GM13976 (cell line): Measurements from ENCODE around the gene RTN1.

Experiments
- DNase-seq: peaks from one replicate; pipeline ENCODE4 v3.0.0; 2012; ENCODE audit warnings: low spot score
- in situ Hi-C: fragments of 300-500 bp; cut with MboI; formaldehyde crosslinking; loops from one replicate; pipeline ENCODE4 v1.12.0; 2022; ENCODE audit warnings: low sequenced_read_pairs, mixed read lengths, inconsistent platforms; ENCODE audit not compliant: unreplicated experiment
- TF ChIP-seq, protein P1 (sequence below): IDR thresholded peaks from 2 replicates; pipeline ENCODE4 v1.5.1; 2012; ENCODE audit warnings: borderline replicate concordance, mild to moderate bottlenecking; ENCODE audit not compliant: insufficient read depth; ENCODE audit errors: extremely low read depth, missing control alignments, control extremely low read depth

RTN1 gene

DNA sequence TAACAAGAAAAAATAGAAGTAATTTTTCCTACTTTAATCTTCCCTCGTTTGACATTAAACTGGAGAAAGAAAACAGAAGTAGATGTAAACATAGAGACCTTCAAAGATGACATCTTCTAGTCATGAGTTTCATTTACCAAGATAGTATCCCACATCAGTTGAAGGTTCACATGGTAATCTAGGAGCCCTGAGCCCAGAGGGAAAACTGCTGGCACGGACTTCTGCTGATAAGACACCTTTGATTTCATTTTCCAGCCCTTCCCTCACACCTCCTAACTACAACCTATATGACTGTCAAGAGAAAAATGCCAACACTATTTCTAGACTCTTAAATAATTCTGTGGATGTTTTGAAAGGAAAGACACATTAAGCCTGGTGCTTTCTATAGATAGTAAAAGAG, 247.9 kb downstream of the RTN1 start:
- DNase-seq, result no peak
- TF ChIP-seq, protein P1, sequence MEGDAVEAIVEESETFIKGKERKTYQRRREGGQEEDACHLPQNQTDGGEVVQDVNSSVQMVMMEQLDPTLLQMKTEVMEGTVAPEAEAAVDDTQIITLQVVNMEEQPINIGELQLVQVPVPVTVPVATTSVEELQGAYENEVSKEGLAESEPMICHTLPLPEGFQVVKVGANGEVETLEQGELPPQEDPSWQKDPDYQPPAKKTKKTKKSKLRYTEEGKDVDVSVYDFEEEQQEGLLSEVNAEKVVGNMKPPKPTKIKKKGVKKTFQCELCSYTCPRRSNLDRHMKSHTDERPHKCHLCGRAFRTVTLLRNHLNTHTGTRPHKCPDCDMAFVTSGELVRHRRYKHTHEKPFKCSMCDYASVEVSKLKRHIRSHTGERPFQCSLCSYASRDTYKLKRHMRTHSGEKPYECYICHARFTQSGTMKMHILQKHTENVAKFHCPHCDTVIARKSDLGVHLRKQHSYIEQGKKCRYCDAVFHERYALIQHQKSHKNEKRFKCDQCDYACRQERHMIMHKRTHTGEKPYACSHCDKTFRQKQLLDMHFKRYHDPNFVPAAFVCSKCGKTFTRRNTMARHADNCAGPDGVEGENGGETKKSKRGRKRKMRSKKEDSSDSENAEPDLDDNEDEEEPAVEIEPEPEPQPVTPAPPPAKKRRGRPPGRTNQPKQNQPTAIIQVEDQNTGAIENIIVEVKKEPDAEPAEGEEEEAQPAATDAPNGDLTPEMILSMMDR, result no peak
- in situ Hi-C loops, result no loop called here

DNA sequence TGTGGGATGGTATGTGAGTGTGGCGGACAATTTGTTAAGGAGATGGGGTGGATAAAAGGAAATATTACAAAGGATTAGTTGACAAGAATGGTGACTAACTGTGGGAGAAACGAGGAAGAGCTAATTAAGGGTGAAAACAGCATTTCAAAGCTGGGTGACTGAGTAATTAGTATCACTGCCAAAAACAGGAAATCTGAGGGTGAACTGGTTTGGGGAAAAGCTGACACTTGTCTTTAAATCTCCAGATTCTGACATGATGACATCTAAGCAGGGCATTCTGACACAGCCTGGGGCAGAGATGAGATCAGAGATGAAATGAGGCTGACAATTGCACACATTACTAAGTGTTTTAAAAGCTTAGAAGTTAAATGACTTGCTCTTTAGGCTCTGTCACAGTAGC, 251.5 kb downstream of the RTN1 start:
- in situ Hi-C loops, result no loop called here
- no peak for DNase-seq
- TF ChIP-seq, protein P1, result no peak

DNA sequence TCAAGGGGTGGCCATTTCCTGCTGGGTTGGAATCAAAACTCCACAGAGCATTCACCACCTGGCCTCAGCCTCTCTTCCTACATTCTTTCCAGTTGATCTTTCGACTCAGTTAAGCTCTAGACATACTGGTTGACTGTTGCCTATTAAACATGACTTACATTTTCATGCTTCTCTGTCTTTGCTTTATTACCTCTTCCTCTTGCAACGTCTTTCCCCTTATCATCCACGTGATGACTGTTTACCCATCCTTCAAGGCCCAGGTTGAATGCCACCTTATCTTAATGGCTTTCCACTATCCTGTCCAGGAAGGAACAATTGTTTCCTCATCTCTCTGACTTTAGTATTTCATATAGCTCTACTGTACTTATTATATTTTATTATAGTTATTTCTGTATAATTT, 269.5 kb downstream of the RTN1 start:
- no peak for DNase-seq
- in situ Hi-C loops, result no loop called here
- TF ChIP-seq, protein P1, result no peak

DNA sequence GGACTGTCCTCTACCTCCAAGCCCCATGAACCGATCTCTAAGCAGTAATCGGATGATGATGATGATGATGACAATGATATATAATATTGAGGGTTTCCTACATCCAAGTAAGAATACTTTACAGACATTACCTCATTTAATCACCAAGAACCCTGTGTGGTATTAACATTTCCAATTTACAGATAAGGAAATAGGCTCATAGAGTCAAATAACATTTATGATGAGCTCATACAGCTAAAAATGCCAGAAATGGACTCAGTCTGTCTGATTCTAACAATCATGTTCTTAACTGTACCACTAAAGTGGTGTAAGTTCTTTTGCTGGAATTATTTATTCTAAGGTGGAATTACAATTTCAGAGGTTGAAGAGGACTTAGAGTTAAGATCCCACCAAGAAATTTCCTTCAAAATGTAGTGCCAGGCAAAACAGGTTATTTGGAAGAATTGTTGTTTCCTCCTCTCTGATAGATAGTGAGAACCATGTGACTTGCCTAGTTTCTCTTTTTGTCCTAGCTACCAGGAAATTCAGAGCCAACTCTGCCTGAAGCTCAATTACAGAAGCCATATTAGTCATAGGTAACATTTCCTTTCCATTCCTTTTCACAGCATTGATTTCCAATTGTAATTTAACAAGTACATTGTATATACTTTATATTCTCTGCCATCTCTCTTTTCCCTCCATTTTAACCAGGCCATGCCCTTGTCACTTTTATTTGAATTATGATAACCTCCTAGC, 270.2 kb downstream of the RTN1 start:
- TF ChIP-seq, protein P1, result no peak
- in situ Hi-C loops, result no loop called here
- no peak for DNase-seq

DNA sequence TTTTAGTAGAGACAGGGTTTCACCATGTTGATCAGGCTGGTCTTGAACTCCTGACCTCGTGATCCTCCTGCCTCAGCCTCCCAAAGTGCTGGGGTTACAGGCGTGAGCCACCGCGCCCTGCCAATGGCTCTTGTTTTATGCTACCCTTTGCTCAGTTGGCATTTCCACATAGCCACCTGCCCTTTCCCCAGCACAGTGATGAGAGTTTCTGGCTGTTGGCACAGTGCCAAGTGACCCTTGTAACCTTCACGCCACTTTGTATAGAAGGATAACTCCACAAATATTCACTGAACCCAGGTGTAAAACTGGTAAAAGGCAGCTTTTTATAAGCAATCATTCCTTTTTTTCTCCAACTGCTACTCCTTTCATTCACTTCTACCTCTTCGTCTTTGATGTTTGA, 275.5 kb downstream of the RTN1 start:
- DNase-seq, result no peak
- in situ Hi-C loops, result no loop called here
- TF ChIP-seq, protein P1, result no peak

DNA sequence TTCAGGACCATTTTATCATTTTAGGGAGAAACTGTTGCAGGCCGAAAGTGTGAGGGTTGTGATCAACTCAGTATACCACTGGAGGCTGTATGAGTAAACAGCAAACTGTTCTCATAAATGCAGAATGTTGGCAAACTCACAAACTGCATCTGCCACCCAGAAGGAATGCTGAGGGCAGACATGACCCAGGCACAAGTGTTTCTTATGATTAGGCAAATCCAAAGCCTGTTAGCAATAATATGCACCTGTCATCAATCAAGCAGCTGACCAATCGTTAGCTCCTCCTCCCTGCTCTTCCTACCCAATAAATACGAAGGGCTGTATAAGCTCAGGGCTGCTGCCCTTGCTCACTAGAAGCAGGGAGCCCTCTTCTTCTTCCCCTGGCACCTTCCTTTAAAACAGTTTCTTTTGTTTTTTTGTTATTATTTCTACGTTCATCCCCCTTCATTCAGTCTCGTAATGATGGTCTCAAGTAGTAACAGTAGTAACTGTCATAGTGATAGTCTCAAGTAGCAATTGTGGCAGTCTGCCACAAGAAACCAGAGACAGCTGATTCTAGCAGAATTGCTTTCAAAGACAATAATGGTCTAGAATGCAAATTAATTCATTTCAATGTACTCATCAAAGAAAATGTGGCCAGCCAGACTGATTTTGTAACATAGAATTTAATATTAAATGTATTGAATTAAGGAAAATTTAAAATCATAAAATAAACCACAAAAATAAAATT, 278.8 kb downstream of the RTN1 start:
- no peak for DNase-seq
- in situ Hi-C loops, result no loop called here
- TF ChIP-seq, protein P1, result no peak
